ENCODE data around the gene MTARC2.
A peak's percentile ranks its signal among the peaks of the same experiment; 100 is the strongest.
"Not testable (repeated sequence)": the region's sequence is repeated elsewhere in the genome, so short reads cannot be mapped to it uniquely, and the experiment has no call there.

The MTARC2 gene

GRCh38 chr1:220711056-220711809, 36.9 kb upstream of the MTARC2 start:
- DNase-seq (peak; percentile 28), ATAC-seq (replicated peaks) (peak; percentile 91 to 96)
- Mint-ChIP-seq H3K36me3 (no peaks in the 10 kb centered on the region), H3K27me3 (no peaks in the 10 kb centered on the region), H3K27ac (peak overlapping the region; percentile 91), H3K4me3 (peak overlapping the region; percentile 53 to 57), H3K9me3 (peaks cover 3 to 7% of the 10 kb centered on the region in 2 donors), H3K4me1 (peaks cover 25 to 40% of the 10 kb centered on the region in 2 donors)

GRCh38 chr1:220715986-220716385, 32.1 kb upstream of the MTARC2 start:
- ATAC-seq (replicated peaks); H3K4me3 Mint-ChIP-seq; DNase-seq; H3K36me3 Mint-ChIP-seq; H3K27ac Mint-ChIP-seq: not testable (repeated sequence)
- Mint-ChIP-seq H3K9me3 (peaks cover 7 to 12% of the 10 kb centered on the region in 2 donors), H3K4me1 (peaks cover 9 to 23% of the 10 kb centered on the region in 2 donors), H3K27me3 (peaks cover 9 to 11% of the 10 kb centered on the region in 2 donors)

GRCh38 chr1:220717800-220718640, 30.1 kb upstream of the MTARC2 start:
- Mint-ChIP-seq H3K4me1 (peaks cover 3 to 14% of the 10 kb centered on the region in 2 donors), H3K27ac (peak overlapping the region; percentile 76), H3K27me3 (peaks cover 9 to 11% of the 10 kb centered on the region in 2 donors), H3K4me3 (peak overlapping the region in 1 of 2 donors; percentile 67), H3K36me3 (peaks cover 3 to 4% of the 10 kb centered on the region in 2 donors), H3K9me3 (peaks cover 7 to 12% of the 10 kb centered on the region in 2 donors)
- ATAC-seq (replicated peaks) (peak; percentile 54 to 65), DNase-seq (no peak)

DNA sequence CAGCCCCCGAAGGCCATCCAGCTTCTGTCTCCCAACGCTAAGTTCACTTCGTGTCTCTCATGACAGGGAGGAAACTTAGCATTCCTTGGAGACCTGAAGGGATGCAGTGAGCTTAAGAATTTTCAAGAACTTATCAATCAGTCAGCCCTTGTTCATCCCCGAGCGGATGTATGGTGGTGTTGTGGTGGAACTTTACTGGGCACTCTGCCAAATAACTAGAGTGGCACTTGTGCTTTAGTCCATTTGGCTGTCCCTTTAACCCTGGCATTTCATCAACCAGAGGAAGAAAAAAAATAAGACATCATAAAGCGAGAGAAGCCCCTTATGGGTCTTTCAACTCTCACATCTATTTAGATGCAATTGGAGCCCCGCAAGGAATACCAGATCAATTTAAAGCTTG, 26.9 kb upstream of the MTARC2 start:
- Mint-ChIP-seq H3K4me1 (peaks cover 3 to 14% of the 10 kb centered on the region in 2 donors), H3K27me3 (peaks cover 14 to 16% of the 10 kb centered on the region in 2 donors), H3K4me3 (peak overlapping the region in 1 of 2 donors; percentile 37)
- not testable (repeated sequence) for DNase-seq; H3K27ac Mint-ChIP-seq; ATAC-seq (replicated peaks); H3K9me3 Mint-ChIP-seq; H3K36me3 Mint-ChIP-seq

DNA sequence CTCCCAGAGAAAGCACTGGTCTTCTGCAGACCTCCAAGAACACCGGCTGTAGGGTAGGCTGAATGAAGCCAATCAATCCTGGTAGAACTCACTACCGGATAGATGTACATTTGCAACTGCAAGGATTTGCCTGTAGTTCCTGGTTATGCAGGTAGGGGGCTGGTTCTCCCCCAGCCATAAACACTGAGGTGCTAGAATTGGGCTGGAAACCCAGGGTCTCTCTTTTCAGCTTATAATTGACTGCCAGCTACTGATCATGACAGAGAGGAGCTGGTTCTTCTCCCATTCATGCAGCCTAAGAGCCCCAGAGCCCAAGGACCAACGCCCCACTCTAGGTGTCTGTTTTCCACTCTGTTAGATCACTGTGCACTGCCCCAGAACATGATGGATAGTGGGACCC, 21.5 kb upstream of the MTARC2 start:
- peaks cover 7 to 13% of the 10 kb centered on the region in 2 donors for H3K27me3 Mint-ChIP-seq
- ATAC-seq (replicated peaks) (no peak), DNase-seq (no peak)
- no peak overlapping the region for H3K27ac Mint-ChIP-seq
- peaks cover 1 to 2% of the 10 kb centered on the region in 2 donors for H3K4me1 Mint-ChIP-seq
- no peaks in the 10 kb centered on the region for H3K9me3 Mint-ChIP-seq
- peaks cover 0 to 3% of the 10 kb centered on the region in 2 donors for H3K36me3 Mint-ChIP-seq
- H3K4me3 Mint-ChIP-seq: no peak overlapping the region

- Mint-ChIP-seq H3K27ac (no peak overlapping the region), H3K9me3 (no peaks in the 10 kb centered on the region), H3K4me1 (peaks cover 3 to 6% of the 10 kb centered on the region in 2 donors), H3K27me3 (peaks cover 7 to 13% of the 10 kb centered on the region in 2 donors), H3K36me3 (peaks cover 0 to 3% of the 10 kb centered on the region in 2 donors), H3K4me3 (no peak overlapping the region)
- no peak for DNase-seq
- no peak for ATAC-seq (replicated peaks)
Observed at GRCh38 chr1:220727519-220727918, 20.6 kb upstream of the MTARC2 start.

GRCh38 chr1:220730486-220730885, 17.6 kb upstream of the MTARC2 start:
- no peak for ATAC-seq (replicated peaks)
- H3K27me3 Mint-ChIP-seq: peaks cover 7 to 20% of the 10 kb centered on the region in 2 donors
- H3K27ac Mint-ChIP-seq: no peak overlapping the region
- peaks cover 0 to 3% of the 10 kb centered on the region in 2 donors for H3K36me3 Mint-ChIP-seq
- H3K9me3 Mint-ChIP-seq: no peaks in the 10 kb centered on the region
- DNase-seq: no peak
- H3K4me1 Mint-ChIP-seq: peaks cover 4 to 28% of the 10 kb centered on the region in 2 donors
- H3K4me3 Mint-ChIP-seq: no peak overlapping the region

DNA sequence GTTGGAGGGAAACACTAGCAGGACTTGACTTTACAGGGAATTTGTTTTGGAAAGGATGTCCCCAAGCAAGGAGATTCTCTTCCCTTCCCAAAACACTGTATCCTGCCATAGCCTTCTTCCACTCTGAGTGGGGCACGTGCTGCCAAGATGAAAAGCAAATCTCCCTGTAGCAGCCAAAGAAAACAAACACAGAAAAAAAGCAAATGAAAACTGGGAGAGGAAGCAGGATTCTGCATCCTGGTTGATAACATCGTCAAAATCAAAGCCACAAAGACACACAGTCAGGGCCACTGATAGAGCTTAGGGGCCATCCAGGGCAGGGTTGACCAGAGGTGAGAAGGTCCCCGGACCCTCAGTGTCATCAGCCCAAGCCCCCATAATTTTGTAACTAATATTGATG, 16.0 kb upstream of the MTARC2 start:
- peaks cover 0 to 9% of the 10 kb centered on the region in 2 donors for H3K27me3 Mint-ChIP-seq
- no peak overlapping the region for H3K27ac Mint-ChIP-seq
- DNase-seq (no peak), ATAC-seq (replicated peaks) (no peak)
- peaks cover 0 to 2% of the 10 kb centered on the region in 2 donors for H3K36me3 Mint-ChIP-seq
- H3K4me3 Mint-ChIP-seq: no peak overlapping the region
- no peaks in the 10 kb centered on the region for H3K9me3 Mint-ChIP-seq
- H3K4me1 Mint-ChIP-seq: peaks cover 4 to 28% of the 10 kb centered on the region in 2 donors

GRCh38 chr1:220732621-220733020, 15.5 kb upstream of the MTARC2 start:
- H3K36me3 Mint-ChIP-seq: no peaks in the 10 kb centered on the region
- H3K27ac Mint-ChIP-seq: no peak overlapping the region
- no peaks in the 10 kb centered on the region for H3K9me3 Mint-ChIP-seq
- ATAC-seq (replicated peaks): peak in 1 of 2 donors; percentile 11
- DNase-seq: no peak
- H3K4me3 Mint-ChIP-seq: no peak overlapping the region
- H3K4me1 Mint-ChIP-seq: peaks cover 4 to 28% of the 10 kb centered on the region in 2 donors
- H3K27me3 Mint-ChIP-seq: peaks cover 3 to 7% of the 10 kb centered on the region in 2 donors

DNA sequence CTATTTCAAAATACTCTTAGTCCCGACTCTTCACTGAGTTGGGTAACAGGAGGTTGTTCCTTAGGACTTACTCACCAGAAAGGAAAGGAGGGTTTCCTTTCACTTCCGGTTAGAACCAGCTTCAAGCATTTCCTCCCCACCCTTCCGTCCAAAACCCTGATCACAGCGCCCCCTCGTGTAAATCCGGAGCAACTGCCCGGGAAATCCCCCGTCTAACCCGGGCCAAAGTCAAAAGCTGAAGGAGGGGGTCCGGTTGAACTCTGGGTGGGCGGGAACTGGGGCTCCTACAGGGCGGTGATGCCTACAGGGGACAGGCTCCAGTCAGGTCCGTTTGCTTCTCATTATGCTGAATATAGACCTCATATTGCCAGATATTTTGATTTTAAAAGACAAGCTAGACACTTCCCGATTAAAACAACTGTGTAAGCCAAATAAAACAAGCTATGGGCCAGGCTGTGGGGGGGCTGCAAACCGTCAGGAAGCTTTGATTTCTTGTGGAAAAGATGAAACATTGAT, 15.0 kb upstream of the MTARC2 start:
- Mint-ChIP-seq H3K9me3 (no peaks in the 10 kb centered on the region), H3K27ac (peak overlapping the region; percentile 10), H3K27me3 (peaks cover 3 to 7% of the 10 kb centered on the region in 2 donors), H3K4me1 (peaks cover 4 to 28% of the 10 kb centered on the region in 2 donors), H3K36me3 (no peaks in the 10 kb centered on the region), H3K4me3 (peak overlapping the region; percentile 14 to 59)
- ATAC-seq (replicated peaks) (peak; percentile 88 to 90), DNase-seq (peak; percentile 76)

DNA sequence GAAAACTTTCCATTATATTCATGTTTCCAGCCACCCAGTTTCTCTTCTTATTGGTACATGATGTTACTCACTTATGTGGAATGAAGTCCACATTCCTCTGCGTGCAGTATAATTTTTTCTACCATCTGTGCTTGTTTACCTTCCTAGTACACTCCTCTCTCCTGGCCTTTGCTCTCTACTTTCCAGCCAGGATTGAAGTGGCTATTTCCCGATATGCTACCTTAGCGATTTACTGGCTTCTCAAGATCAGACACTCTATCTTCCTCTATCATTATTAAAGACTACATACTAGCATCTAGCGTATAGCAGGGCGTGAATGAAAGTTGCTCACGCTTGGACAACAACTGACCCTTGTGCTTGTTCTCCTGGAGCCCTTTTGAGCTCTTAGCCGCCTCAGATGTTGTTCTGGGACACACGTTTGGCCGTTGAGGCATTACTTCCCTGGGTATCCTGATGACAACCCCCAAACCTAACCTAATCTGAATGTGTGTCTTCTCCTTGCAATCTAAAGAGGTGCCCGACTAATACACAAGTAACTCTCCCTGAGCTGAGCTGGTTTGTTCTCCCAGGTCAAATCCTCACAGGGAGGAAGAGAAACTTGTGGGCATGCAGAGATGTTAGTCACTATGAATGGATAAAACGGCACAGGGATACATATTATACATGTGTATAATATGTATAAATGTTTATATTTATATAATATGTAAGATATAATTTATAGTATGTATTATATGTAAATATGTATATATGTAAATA, 13.4 kb upstream of the MTARC2 start:
- H3K36me3 Mint-ChIP-seq: no peaks in the 10 kb centered on the region
- H3K9me3 Mint-ChIP-seq: no peaks in the 10 kb centered on the region
- H3K4me1 Mint-ChIP-seq: peaks cover 4 to 28% of the 10 kb centered on the region in 2 donors
- H3K27ac Mint-ChIP-seq: no peak overlapping the region
- DNase-seq (no peak), ATAC-seq (replicated peaks) (no peak)
- H3K27me3 Mint-ChIP-seq: peaks cover 7 to 8% of the 10 kb centered on the region in 2 donors
- H3K4me3 Mint-ChIP-seq: no peak overlapping the region

GRCh38 chr1:220736283-220736682, 11.8 kb upstream of the MTARC2 start:
- H3K27ac Mint-ChIP-seq; DNase-seq; ATAC-seq (replicated peaks); H3K9me3 Mint-ChIP-seq; H3K4me3 Mint-ChIP-seq; H3K36me3 Mint-ChIP-seq: not testable (repeated sequence)
- H3K4me1 Mint-ChIP-seq: peaks cover 2 to 28% of the 10 kb centered on the region in 2 donors
- peaks cover 14 to 19% of the 10 kb centered on the region in 2 donors for H3K27me3 Mint-ChIP-seq

GRCh38 chr1:220741349-220741748, 6.8 kb upstream of the MTARC2 start:
- Mint-ChIP-seq H3K4me1 (no peaks in the 10 kb centered on the region), H3K36me3 (peaks cover 0 to 2% of the 10 kb centered on the region in 2 donors), H3K27me3 (peaks cover 28 to 35% of the 10 kb centered on the region in 2 donors), H3K4me3 (no peak overlapping the region), H3K9me3 (no peaks in the 10 kb centered on the region), H3K27ac (no peak overlapping the region)
- ATAC-seq (replicated peaks) (no peak), DNase-seq (no peak)
